HCT116 (cell line): ENCODE data around the gene ATP1A4. TPM values are rescaled to one million over a fixed set of nuclear protein-coding genes. Genes with fewer than 3 reads are reported as not detected.

Source experiments
- ATAC-seq: fragments of 200-7000 bp; cut with Tn5 transposase; 2 replicates; pipeline ENCODE4 v1.9.1; 2020; ENCODE audit warnings: mild to moderate bottlenecking, moderate library complexity
- BruUV-seq: library from RNA; stranded (reverse); fragments of 400-500 nt; replicated peaks from 2 replicates; lab custom pipeline; 2021; lab: Mats Ljungman, UMichigan
- CTCF ChIA-PET: fragments of 300-600 bp; sonication (Branson Sonifier 250); formaldehyde crosslinking; loops from one replicate; lab custom pipeline; 2021; ENCODE audit warnings: antibody characterized with exemption; lab: Charles Lee
- POLR2A ChIA-PET: fragments of 300-600, 350-600 bp; sonication (Branson Sonifier 250); formaldehyde crosslinking; loops from one replicate; lab custom pipeline; 2021; ENCODE audit warnings: antibody characterized with exemption; lab: Charles Lee
- RAD21 ChIA-PET, 2 experiments: fragments of 300-600 bp; sonication (Branson Sonifier 250); formaldehyde crosslinking; loops; one replicate each; lab custom pipeline; 2023; ENCODE audit warnings: low total read pairs in 2 of 2; ENCODE audit not compliant: uncharacterized antibody in 2 of 2, unreplicated experiment in 2 of 2, low non-redundant PET in 1 of 2; lab: Charles Lee
- DNase-seq: peaks from one replicate; pipeline ENCODE4 v3.0.0-alpha.2; 2010; ENCODE audit warnings: low read depth, low spot score
- H2AFZ ChIP-seq: fragments of 200-600 bp; shearing (Covaris generic), sonication (generic); 2 replicates; pipeline ENCODE4 v1.6.1; 2017; ENCODE audit warnings: low read depth, mixed run types, mixed read lengths, antibody characterized with exemption, low read length; ENCODE audit not compliant: poor library complexity, severe bottlenecking
- H3K27ac ChIP-seq: 2 replicates; pipeline ENCODE4 v1.5.1; 2012; ENCODE audit warnings: low read depth, low read length
- H3K27me3 ChIP-seq: fragments of 200-600 bp; sonication (generic); 2 replicates; pipeline ENCODE4 v1.6.1; 2016; ENCODE audit warnings: mixed run types, low read length, mixed read lengths; ENCODE audit not compliant: insufficient read depth
- H3K36me3 ChIP-seq, 2 experiments: fragments of 200-500 bp in 1 of 2; fragments of 200-600 bp in 1 of 2; sonication (Bioruptor generic) in 1 of 2; sonication (generic) in 1 of 2; 2 replicates each; pipeline versions ENCODE4 v1.5.1 to v1.6.1; 2014 to 2016; ENCODE audit warnings: low read length in 2 of 2, inconsistent platforms in 1 of 2, mixed read lengths in 1 of 2, mixed run types in 1 of 2; ENCODE audit not compliant: insufficient read depth in 2 of 2, control insufficient read depth in 1 of 2
- H3K4me1 ChIP-seq, 2 experiments: fragments of 200-600 bp in 1 of 2; sonication (generic) in 1 of 2; 2 replicates each; pipeline versions ENCODE4 v1.5.1 to v1.6.1; 2012 to 2017; ENCODE audit warnings: low read length in 2 of 2, inconsistent platforms in 1 of 2, mild to moderate bottlenecking in 1 of 2, mixed read lengths in 1 of 2, mixed run types in 1 of 2, moderate library complexity in 1 of 2; ENCODE audit not compliant: insufficient read depth in 2 of 2, control insufficient read depth in 1 of 2
- H3K4me2 ChIP-seq: fragments of 200-600 bp; sonication (generic); 2 replicates; pipeline ENCODE4 v1.6.1; 2017; ENCODE audit warnings: mixed run types, low read length, mixed read lengths
- H3K4me3 ChIP-seq, 2 experiments: fragments of 200-600 bp in 1 of 2; sonication (generic) in 1 of 2; replicated peaks in 1 of 2; 2 replicates each; pipeline ENCODE4 v1.5.1; 2011 to 2016; ENCODE audit warnings: low read length in 2 of 2, control low read depth in 1 of 2, low read depth in 1 of 2, mild to moderate bottlenecking in 1 of 2, mixed read lengths in 1 of 2, mixed run types in 1 of 2
- H3K79me2 ChIP-seq: fragments of 200-600 bp; sonication (generic); 2 replicates; pipeline ENCODE4 v1.6.1; 2017; ENCODE audit warnings: mild to moderate bottlenecking, mixed run types, low read length, moderate library complexity, mixed read lengths; ENCODE audit not compliant: insufficient read depth
- H3K9ac ChIP-seq: fragments of 200-600 bp; sonication (generic); 2 replicates; pipeline ENCODE4 v1.6.1; 2016; ENCODE audit warnings: low read length, mixed read lengths
- H3K9me2 ChIP-seq: fragments of 200-600 bp; sonication (generic), shearing (Covaris generic); 2 replicates; pipeline ENCODE4 v1.6.1; 2017; ENCODE audit warnings: mixed run types, mild to moderate bottlenecking, moderate library complexity; ENCODE audit not compliant: insufficient read depth
- H3K9me3 ChIP-seq, 2 experiments: fragments of 200-500 bp in 1 of 2; fragments of 200-600 bp in 1 of 2; sonication (Bioruptor generic) in 1 of 2; sonication (generic) in 1 of 2; 2 replicates each; pipeline ENCODE4 v1.6.1; 2014 to 2017; ENCODE audit warnings: low read length in 2 of 2, mixed read lengths in 2 of 2, inconsistent platforms in 1 of 2, low read depth in 1 of 2, mild to moderate bottlenecking in 1 of 2, mixed run types in 1 of 2, moderate library complexity in 1 of 2; ENCODE audit not compliant: control insufficient read depth in 1 of 2, insufficient read depth in 1 of 2
- H4K20me1 ChIP-seq: fragments of 200-600 bp; sonication (generic), shearing (Covaris generic); 2 replicates; pipeline ENCODE4 v1.6.1; 2017; ENCODE audit warnings: mixed run types, mild to moderate bottlenecking, moderate library complexity; ENCODE audit not compliant: insufficient read depth
- CBX3 ChIP-seq: IDR thresholded peaks from 2 replicates; pipeline ENCODE4 v1.6.1; 2012; ENCODE audit warnings: low read depth
- CEBPB ChIP-seq: IDR thresholded peaks from 2 replicates; pipeline ENCODE4 v1.6.1; 2012; ENCODE audit warnings: low read depth
- ELF1 ChIP-seq: IDR thresholded peaks from 2 replicates; pipeline ENCODE4 v1.6.1; 2012; ENCODE audit warnings: low read depth, borderline replicate concordance
- EZH2phosphoT487 ChIP-seq: fragments of 200-600 bp; IDR thresholded peaks from 2 replicates; pipeline ENCODE4 v1.6.1; 2018; ENCODE audit warnings: antibody characterized with exemption, borderline replicate concordance
- JUND ChIP-seq: IDR thresholded peaks from 2 replicates; pipeline ENCODE4 v1.6.1; 2012
- POLR2A ChIP-seq: IDR thresholded peaks from 2 replicates; pipeline ENCODE4 v1.7.0; 2011; ENCODE audit warnings: borderline replicate concordance; ENCODE audit not compliant: insufficient read depth, insufficient read length; ENCODE audit errors: extremely low read depth
- POLR2AphosphoS5 ChIP-seq: IDR thresholded peaks from 2 replicates; pipeline ENCODE4 v1.6.1; 2011; ENCODE audit warnings: mild to moderate bottlenecking, low read depth, low read length, moderate library complexity
- RAD21 ChIP-seq: IDR thresholded peaks from 2 replicates; pipeline ENCODE4 v1.6.1; 2012; ENCODE audit warnings: low read depth, mild to moderate bottlenecking
- SIN3A ChIP-seq: IDR thresholded peaks from 2 replicates; pipeline ENCODE4 v1.6.1; 2012; ENCODE audit warnings: low read depth
- SP1 ChIP-seq: IDR thresholded peaks from 2 replicates; pipeline ENCODE4 v1.6.1; 2012; ENCODE audit warnings: low read depth
- SRF ChIP-seq: IDR thresholded peaks from 2 replicates; pipeline ENCODE4 v1.6.1; 2012; ENCODE audit warnings: low read depth
- TCF7L2 ChIP-seq: IDR thresholded peaks from 2 replicates; pipeline ENCODE4 v1.7.0; 2011; ENCODE audit warnings: borderline replicate concordance, inconsistent platforms; ENCODE audit not compliant: insufficient read depth, insufficient read length; ENCODE audit errors: extremely low read depth
- YY1 ChIP-seq: IDR thresholded peaks from 2 replicates; pipeline ENCODE4 v1.6.1; 2011; ENCODE audit warnings: low read length, low read depth, moderate library complexity, mild to moderate bottlenecking; ENCODE audit not compliant: insufficient replicate concordance; ENCODE audit errors: extremely low read depth
- intact Hi-C: fragments of 100-400 bp; cut with micrococcal nuclease; formaldehyde crosslinking; loops from 2 replicates; pipeline ENCODE4 v1.10.0; 2022
- total RNA-seq: library from RNA; stranded (reverse); gene quantifications from one replicate; pipeline ENCODE4 v1.2.1, GENCODE V29; 2021; ENCODE audit not compliant: unreplicated experiment
- TF ChIP-seq, protein P1 (sequence below), 3 experiments: fragments of 200-600 bp in 1 of 3; sonication (generic) in 1 of 3; IDR thresholded peaks in 2 of 3; conservative IDR thresholded peaks in 1 of 3; 2 replicates each; pipeline ENCODE4 v1.5.1; 2012 to 2017; ENCODE audit warnings: low read depth in 2 of 3, low read length in 2 of 3, antibody characterized with exemption in 1 of 3, borderline replicate concordance in 1 of 3, control low read depth in 1 of 3, mild to moderate bottlenecking in 1 of 3, mixed read lengths in 1 of 3, mixed run types in 1 of 3, moderate library complexity in 1 of 3; ENCODE audit not compliant: insufficient read depth in 1 of 3
- TF ChIP-seq, protein P2 (sequence below): IDR thresholded peaks from 2 replicates; pipeline ENCODE4 v1.6.1; 2012; ENCODE audit warnings: low read depth
- TF ChIP-seq, protein P3 (sequence below): IDR thresholded peaks from 2 replicates; pipeline ENCODE4 v1.6.1; 2012
- TF ChIP-seq, protein P4 (sequence below): IDR thresholded peaks from 2 replicates; pipeline ENCODE4 v1.6.1; 2012
- TF ChIP-seq, protein P5 (sequence below): IDR thresholded peaks from 2 replicates; pipeline ENCODE4 v1.6.1; 2011; ENCODE audit warnings: mild to moderate bottlenecking, low read length, moderate library complexity; ENCODE audit not compliant: insufficient replicate concordance; ENCODE audit errors: extremely low read depth

Gene ATP1A4
- total RNA-seq, 1 experiment from 2014 or later = not detected

DNA sequence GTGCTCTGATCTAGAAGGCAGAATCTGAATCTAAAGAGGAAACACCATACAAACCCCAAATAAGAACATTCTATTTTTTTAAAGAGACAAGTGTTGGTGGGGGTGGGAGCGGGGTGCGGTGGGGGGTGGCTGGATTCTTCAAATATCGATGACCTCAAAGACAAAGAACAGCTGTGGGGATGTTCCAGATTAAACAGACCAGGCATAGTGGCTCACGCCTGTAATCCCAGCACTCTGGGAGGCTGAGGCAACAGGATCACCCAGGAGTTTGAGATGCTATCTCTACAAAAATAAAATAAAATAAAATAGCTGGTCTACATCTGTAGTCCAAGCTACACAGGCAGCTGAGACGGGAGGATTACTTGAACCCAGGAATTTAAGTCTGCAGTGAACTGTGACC is 5.0 kb downstream of the ATP1A4 start:
- Histone ChIP-seq H2AFZ (no peak overlapping the region), H3K4me1 (no peaks in the 10 kb centered on the region), H3K36me3 (no peaks in the 10 kb centered on the region)
- intact Hi-C loops = no loop called here
- TF ChIP-seq RAD21 (no peak), POLR2AphosphoS5 (no peak), CEBPB (no peak), SIN3A (no peak), TCF7L2 (no peak), POLR2A (no peak), EZH2phosphoT487 (no peak), JUND (no peak), SP1 (no peak), SRF (no peak), ELF1 (no peak), CBX3 (no peak), YY1 (no peak)
- TF ChIP-seq, protein P1, sequence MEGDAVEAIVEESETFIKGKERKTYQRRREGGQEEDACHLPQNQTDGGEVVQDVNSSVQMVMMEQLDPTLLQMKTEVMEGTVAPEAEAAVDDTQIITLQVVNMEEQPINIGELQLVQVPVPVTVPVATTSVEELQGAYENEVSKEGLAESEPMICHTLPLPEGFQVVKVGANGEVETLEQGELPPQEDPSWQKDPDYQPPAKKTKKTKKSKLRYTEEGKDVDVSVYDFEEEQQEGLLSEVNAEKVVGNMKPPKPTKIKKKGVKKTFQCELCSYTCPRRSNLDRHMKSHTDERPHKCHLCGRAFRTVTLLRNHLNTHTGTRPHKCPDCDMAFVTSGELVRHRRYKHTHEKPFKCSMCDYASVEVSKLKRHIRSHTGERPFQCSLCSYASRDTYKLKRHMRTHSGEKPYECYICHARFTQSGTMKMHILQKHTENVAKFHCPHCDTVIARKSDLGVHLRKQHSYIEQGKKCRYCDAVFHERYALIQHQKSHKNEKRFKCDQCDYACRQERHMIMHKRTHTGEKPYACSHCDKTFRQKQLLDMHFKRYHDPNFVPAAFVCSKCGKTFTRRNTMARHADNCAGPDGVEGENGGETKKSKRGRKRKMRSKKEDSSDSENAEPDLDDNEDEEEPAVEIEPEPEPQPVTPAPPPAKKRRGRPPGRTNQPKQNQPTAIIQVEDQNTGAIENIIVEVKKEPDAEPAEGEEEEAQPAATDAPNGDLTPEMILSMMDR (IDR thresholded peaks at IDR 0.05 in 2 of 3, conservative IDR thresholded peaks at IDR 0.05 in 1 of 3; ENCODE audit: borderline replicate concordance in 1 of 3, insufficient read depth in 1 of 3, low read depth in 2 of 3, low read length in 2 of 3) = no peak
- TF ChIP-seq, protein P2, sequence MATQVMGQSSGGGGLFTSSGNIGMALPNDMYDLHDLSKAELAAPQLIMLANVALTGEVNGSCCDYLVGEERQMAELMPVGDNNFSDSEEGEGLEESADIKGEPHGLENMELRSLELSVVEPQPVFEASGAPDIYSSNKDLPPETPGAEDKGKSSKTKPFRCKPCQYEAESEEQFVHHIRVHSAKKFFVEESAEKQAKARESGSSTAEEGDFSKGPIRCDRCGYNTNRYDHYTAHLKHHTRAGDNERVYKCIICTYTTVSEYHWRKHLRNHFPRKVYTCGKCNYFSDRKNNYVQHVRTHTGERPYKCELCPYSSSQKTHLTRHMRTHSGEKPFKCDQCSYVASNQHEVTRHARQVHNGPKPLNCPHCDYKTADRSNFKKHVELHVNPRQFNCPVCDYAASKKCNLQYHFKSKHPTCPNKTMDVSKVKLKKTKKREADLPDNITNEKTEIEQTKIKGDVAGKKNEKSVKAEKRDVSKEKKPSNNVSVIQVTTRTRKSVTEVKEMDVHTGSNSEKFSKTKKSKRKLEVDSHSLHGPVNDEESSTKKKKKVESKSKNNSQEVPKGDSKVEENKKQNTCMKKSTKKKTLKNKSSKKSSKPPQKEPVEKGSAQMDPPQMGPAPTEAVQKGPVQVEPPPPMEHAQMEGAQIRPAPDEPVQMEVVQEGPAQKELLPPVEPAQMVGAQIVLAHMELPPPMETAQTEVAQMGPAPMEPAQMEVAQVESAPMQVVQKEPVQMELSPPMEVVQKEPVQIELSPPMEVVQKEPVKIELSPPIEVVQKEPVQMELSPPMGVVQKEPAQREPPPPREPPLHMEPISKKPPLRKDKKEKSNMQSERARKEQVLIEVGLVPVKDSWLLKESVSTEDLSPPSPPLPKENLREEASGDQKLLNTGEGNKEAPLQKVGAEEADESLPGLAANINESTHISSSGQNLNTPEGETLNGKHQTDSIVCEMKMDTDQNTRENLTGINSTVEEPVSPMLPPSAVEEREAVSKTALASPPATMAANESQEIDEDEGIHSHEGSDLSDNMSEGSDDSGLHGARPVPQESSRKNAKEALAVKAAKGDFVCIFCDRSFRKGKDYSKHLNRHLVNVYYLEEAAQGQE = no peak
- TF ChIP-seq, protein P3, sequence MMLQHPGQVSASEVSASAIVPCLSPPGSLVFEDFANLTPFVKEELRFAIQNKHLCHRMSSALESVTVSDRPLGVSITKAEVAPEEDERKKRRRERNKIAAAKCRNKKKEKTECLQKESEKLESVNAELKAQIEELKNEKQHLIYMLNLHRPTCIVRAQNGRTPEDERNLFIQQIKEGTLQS = no peak
- TF ChIP-seq, protein P4, sequence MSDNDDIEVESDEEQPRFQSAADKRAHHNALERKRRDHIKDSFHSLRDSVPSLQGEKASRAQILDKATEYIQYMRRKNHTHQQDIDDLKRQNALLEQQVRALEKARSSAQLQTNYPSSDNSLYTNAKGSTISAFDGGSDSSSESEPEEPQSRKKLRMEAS = no peak
- TF ChIP-seq, protein P5, sequence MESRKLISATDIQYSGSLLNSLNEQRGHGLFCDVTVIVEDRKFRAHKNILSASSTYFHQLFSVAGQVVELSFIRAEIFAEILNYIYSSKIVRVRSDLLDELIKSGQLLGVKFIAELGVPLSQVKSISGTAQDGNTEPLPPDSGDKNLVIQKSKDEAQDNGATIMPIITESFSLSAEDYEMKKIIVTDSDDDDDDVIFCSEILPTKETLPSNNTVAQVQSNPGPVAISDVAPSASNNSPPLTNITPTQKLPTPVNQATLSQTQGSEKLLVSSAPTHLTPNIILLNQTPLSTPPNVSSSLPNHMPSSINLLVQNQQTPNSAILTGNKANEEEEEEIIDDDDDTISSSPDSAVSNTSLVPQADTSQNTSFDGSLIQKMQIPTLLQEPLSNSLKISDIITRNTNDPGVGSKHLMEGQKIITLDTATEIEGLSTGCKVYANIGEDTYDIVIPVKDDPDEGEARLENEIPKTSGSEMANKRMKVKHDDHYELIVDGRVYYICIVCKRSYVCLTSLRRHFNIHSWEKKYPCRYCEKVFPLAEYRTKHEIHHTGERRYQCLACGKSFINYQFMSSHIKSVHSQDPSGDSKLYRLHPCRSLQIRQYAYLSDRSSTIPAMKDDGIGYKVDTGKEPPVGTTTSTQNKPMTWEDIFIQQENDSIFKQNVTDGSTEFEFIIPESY = no peak
- TF ChIP-seq, all 23 proteins: peak for 0
- Histone ChIP-seq H3K27ac (no peak overlapping the region), H3K9me2 (no peaks in the 10 kb centered on the region), H3K79me2 (no peaks in the 10 kb centered on the region), H3K9ac (no peak overlapping the region), H3K9me3 (no peaks in the 10 kb centered on the region), H4K20me1 (no peaks in the 10 kb centered on the region), H3K27me3 (no peaks in the 10 kb centered on the region), H3K4me2 (no peak overlapping the region), H3K4me3 (no peak overlapping the region)
- no peak for ATAC-seq
- DNase-seq = no peak
- POLR2A ChIA-PET = no interaction called here
- CTCF ChIA-PET = interaction anchor here (1.1 kb wide), 1 partner anchor 37 kb away, joined by 4 read pairs; no protein-coding TSS in a partner anchor
- BruUV-seq = no TSS peak
- RAD21 ChIA-PET = no interaction called here
